Putamen (tissue), 1 donor: Measurements from ENCODE around the gene LRP11.

Experiments
- DNase-seq: peaks from one replicate; pipeline ENCODE4 v3.0.0-alpha.2; 2016; ENCODE audit warnings: low spot score

LRP11 gene

DNA sequence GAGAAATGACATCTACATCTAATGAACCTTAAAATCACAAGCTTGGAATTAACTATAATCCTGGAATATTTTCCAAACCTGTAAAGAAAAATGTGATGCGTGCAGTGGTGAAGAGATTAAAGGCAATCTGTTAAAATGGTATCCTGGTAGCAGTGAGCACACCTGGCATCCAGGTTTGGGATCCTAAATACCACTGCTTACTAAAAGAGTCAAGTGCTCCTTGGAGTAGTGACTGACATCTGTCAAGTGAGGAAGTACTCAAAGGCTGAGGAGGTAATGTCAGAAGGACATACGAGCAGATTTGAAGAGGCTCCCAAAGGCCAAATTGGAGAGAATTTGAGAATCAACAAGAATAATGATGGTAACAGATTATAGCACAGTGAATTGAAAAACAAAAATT lies 81.8 kb downstream of the LRP11 start:
- no peak for DNase-seq

DNA sequence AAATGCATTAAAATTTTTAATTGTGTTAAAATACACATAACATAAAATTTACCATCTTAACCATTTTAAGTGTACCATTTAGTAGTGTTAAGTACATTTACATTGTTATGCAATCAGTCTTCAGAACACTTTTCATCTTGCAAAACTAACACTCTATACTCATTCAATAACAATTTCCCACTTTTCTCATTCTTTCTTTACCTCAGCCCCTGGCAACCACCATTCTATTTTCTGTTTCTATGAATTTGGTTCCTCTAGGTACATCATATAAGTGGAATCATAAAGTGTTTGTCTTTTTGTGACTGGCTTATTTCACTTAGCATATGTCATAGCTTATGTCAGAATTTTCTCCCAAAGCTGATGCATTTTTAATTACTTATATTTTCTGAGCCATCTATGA lies 82.4 kb downstream of the LRP11 start:
- no peak for DNase-seq

DNA sequence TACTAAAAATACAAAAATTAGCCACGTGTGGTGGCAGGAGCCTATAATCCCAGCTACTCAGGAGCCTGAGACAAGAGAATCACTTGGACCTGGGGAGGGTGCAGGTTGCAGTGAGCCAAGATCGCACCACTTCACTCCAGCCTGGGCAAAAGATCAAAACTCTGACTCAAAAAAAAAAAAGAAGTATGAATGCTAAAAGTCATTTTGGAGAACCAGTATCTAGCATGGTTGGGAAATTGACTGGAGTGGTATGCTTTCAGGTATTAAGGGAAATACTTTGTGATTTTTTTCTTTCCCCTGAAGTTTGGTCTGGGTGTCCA lies 84.6 kb downstream of the LRP11 start:
- DNase-seq: no peak

DNA sequence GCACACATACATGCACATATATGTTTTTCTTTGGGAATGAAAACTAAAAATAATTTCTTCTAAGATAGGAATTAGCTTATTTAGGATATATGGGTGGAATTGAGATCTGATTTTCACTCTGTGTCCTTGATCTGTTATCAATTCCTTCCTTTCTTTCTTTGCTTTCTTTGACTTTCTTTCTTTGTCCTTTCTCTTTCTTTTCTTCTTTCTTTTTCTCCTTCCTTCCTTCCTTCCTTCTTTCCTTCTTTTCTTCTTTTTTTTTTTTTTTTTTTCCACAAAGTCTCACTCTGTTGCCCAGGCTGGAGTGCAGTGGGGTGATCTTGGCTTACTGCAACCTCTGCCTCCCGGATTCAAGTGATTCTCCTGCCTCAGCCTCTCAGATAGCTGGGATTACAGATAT lies 86.5 kb downstream of the LRP11 start:
- no peak for DNase-seq

DNA sequence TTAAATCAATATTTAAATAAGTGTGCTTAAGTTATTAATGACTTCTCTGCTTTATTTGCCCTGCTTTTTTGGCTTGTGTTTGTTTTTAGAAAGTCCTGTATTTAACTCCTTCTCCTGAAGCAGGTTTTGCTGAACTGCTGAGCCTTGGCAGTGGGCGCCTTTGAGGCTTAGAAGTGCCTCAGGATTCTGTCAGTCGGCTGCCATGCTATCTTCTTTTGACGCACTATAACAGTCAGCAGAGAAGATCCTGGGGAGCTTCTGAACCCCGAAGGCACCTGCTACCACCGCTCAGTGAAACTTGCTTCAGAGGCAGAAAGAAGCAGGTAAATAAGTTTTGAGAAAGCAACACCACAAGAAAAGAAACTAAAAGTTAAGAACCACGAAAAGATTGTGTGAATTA lies 92.2 kb downstream of the LRP11 start:
- no peak for DNase-seq

DNA sequence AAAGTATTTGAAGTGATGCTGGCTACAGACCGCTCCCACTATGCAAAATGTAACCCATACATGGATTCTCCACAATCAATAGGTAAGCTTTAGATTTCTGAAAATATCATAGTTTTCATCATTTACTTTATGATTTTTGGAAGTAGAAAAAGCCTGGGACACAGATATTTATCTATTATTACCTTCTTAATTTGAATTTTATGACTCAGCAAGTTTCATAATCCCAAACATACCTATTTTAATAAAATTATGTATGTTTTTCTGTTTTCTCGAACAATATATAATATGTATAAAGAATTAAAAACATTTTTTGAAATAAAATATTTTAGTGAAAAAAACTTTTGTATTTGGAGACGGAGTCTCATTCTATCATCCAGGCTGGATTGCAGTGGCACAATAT lies 93.0 kb downstream of the LRP11 start:
- no peak for DNase-seq

DNA sequence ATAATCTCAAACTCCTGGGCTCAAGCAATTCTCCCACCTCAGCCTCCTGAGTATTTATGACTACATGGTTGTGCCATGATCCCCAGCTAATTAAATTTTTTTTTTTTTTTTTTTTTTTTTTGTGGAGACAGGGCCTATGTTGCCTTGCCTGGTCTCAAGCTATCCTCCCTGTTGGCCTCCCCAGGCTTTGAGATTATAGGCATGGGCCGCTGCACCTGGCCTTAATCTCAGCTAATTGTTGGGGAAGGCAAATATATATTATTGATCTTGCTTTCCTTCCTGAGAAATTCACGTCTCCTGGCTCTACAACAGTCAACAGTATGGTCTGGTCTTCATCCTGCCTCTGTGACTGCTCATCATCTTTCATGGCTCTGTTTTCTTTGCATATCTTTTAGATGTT lies 94.5 kb downstream of the LRP11 start:
- no peak for DNase-seq
